NT2/D1 (cell line): Measurements from ENCODE around the gene NEK3.

Experiments
- YY1 ChIP-seq: IDR thresholded peaks from 2 replicates; pipeline ENCODE4 v1.6.1; 2011; ENCODE audit not compliant: insufficient read length, insufficient read depth
- ZNF274 ChIP-seq: IDR thresholded peaks from 2 replicates; pipeline ENCODE4 v1.6.1; 2011; ENCODE audit warnings: mild to moderate bottlenecking, low read depth, low read length

- TF ChIP-seq ZNF274 = no peak
- TF ChIP-seq YY1 = no peak
These were observed 21.9 kb downstream of the NEK3 start for GRCh38 chr13:52137489-52137888.
